ENCODE measurements around the gene GPR78. TPM values are rescaled to one million over a fixed set of nuclear protein-coding genes. Genes with fewer than 3 reads are reported as not detected.
"Not testable (repeated sequence)": the region's sequence is repeated elsewhere in the genome, so short reads cannot be mapped to it uniquely, and the experiment has no call there.

GPR78 gene
- total RNA-seq, 1 donor from 2014 or later, result not detected

DNA sequence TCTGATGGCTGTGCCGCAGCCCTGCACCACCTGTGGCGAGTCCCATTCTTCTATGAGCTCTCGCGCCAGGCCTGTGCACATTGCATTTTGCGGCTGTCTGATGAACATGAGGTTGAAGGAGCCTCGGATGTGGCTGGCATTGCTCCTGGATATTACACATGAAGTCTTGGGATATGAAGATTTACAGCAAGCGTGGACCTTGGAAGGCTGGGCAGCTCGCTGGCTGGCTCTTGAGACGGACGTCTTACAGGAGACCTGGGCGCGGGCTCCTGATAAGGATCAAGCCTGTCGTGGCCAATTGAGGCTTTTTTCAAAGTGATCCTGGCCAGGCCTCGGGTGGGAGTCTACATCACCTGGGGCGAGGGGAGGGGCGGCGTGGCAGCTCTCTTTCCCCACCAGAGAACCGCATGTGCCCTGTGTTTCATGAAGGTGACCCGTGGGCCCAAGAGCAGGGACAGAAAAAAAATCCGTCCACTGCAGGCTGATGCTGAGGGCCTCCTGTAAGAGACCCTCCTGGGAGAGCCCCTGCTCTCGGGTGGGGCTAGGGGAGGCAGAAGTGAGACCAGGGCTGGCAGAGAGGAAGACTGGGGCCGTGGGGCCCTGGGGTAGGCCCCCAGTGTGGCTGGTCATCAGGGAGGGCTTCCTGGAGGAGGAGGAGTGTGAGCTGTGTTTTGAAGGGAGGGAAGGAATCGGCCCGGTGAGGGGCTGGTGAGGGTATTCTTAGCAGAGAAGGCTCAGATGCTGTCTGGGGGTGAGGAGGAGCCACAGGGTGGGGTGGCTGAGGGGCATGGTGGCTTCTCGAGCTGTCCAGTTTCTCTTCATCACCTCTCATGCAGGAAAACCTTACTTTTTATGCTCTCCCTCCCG, 36.0 kb downstream of the GPR78 start:
- no peak for DNase-seq (ENCODE audit: low read depth)

DNA sequence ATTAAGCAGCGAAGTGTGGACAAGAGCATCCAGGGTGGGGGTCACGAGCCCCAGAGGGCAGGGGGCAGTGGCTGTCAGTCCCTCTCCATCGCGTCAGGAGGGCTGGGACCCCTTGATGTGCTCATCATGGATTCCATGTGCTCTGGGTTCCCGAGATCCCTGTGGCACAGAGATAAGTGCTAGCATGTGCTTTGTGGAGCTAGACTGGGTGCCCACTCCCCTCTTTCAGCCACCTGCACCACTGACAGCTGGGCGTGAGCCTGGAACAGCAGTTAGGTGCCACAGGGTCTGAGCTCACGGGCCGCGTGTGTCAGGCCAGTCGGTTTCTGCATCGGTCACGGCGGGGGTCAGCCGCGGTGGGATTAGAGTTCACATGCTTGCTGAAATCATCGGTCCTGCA, 36.6 kb downstream of the GPR78 start:
- DNase-seq (ENCODE audit: low read depth), result no peak

DNA sequence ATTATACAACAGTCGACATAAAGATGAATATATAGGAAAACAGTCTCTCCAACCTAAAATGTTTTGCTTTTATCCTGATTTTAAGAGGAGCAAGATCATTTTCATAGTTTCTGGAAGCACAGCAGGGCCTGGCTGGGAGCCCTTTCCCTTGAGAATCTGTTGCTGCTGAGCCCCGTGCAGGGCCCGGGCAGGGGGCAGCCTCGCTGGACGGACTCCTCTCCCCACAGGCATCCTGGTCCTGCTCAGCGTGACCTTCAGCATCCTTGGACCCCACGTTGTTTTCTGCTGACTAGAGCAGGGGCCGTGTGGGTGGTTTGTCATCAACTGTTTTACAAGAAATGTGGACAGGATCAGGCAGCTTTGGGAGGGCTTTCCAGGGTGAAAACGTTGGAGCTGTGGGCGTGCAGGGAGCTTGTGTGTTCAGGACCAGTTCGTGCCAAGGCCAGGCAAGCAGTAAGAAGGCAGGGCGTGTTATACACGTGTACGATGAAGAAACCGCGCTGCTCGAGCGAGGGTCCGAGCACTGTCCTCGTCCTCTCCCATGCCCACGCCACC, 37.4 kb downstream of the GPR78 start:
- DNase-seq (ENCODE audit: low read depth), result no peak

DNA sequence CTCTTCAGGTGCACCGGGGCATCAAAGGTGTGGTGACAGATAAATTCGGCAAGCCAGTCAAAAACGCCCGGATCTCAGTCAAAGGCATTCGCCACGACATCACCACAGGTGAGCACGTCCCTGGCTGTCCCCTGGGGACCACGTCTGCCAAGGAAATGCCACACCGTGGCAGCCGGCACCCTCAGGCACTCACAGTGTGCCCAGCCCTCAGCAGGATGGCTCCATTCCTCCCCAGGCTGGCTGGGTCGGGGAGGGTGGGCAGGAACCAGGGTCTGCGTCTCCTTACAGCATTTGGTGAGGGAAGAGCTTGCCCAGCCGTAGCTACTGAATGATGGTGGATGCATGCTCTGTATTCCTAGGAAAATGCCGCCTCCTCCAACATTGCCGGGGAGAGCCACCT, 38.2 kb downstream of the GPR78 start:
- DNase-seq (ENCODE audit: low read depth), result no peak

DNA sequence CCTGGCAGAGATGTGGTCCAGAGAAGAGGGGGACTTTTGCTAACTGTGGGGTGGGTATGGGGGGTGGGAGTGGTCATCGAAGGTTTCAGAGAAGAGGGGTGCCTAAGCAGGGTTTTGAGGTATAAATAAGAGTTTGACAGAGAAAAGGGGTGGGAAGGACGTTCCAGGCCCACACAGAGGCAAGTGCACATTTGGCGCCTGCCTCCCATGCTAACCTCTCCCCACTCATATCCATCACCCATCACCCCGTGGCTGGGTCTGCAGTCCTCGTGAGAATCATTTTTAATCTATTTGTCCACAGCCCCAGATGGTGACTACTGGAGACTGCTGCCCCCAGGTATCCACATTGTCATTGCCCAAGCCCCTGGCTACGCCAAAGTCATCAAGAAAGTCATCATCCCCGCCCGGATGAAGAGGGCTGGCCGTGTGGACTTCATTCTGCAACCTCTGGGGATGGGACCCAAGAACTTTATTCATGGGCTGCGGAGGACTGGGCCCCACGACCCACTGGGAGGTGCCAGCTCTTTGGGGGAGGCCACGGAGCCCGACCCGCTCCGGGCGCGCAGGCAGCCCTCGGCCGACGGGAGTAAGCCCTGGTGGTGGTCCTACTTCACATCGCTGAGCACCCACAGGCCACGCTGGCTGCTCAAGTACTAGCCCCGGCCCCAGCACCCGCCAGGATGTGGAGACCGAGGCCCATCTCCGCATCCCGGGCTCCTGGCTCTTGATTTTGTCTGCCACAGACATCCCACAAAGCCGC, 38.9 kb downstream of the GPR78 start:
- DNase-seq (ENCODE audit: low read depth), result no peak

DNA sequence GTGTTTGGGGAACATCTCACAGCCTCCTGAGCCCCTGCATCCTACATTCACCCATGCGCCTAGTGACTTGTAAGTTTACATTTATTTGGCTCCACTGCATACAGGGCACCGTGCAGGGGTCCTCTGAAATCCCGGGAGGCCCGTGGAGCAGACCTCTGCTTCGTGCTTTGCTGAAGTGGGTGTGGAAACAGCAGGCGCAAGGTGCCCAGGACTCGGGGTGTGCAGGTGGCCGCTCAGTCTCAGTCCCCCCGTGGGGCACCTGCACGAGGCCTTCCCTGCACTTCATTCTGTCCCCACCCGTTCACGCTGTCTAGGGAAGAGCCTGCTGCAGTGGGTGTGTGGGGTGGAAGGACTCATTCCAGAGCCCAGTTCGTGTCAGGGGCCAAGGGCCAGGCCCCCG, 40.9 kb downstream of the GPR78 start:
- not testable (repeated sequence) for DNase-seq (ENCODE audit: low read depth)

DNA sequence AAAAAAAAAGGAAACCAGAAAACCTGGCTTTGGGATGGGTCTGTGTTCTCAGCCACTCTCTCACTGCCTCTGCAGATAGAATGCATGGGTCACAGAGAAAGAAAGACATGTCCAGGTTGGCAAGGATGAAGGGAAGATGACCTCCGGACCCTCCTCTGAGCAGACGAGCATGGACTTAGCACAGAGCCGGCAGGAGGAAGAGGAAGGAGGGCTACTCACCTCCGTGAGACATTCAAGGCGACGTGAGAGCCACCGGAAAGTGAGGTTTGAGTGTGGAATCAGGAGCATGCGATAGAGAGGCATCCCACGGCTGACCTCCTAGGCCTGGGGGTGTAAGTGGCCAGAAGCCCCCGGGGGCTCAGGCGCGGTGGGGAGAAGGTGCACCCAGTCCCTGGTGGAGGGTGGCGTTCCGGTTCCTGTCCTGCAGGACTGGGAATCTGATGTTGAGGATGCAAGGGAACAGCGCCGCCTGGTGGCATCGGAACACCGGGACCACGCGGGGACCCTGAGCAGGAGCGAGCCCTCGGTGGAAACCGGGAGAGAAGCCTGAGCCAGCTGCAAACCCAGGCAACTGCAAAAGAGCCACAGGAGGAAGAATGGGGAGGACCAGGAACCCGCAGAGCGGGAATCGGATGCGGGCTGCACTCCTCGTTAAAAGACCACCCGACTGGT, 44.5 kb downstream of the GPR78 start:
- DNase-seq (ENCODE audit: low read depth), result not testable (repeated sequence)

DNA sequence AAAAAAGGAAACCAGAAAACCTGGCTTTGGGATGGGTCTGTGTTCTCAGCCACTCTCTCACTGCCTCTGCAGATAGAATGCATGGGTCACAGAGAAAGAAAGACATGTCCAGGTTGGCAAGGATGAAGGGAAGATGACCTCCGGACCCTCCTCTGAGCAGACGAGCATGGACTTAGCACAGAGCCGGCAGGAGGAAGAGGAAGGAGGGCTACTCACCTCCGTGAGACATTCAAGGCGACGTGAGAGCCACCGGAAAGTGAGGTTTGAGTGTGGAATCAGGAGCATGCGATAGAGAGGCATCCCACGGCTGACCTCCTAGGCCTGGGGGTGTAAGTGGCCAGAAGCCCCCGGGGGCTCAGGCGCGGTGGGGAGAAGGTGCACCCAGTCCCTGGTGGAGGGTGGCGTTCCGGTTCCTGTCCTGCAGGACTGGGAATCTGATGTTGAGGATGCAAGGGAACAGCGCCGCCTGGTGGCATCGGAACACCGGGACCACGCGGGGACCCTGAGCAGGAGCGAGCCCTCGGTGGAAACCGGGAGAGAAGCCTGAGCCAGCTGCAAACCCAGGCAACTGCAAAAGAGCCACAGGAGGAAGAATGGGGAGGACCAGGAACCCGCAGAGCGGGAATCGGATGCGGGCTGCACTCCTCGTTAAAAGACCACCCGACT, 50.2 kb downstream of the GPR78 start:
- not testable (repeated sequence) for DNase-seq (ENCODE audit: low read depth)

DNA sequence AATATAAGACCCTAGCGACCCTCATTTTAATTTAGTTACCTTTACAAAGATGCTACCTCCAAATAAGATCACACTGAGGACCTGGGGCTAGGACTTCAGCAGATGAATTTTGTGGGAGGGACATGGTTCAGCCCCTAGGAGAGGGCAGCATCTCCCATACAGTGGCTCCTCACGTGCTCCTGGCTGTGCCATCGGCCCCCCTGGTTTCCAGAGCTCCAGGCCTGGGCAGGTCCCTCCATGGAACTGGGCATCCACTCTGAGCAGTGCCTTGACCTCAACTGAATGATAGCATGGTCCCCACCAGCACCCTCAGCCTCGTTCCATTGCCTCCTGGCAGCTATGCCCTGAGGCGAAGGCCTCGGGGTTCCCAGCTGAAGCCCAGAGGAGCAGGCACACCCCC, 51.7 kb downstream of the GPR78 start:
- DNase-seq (ENCODE audit: low read depth), result not testable (repeated sequence)

DNA sequence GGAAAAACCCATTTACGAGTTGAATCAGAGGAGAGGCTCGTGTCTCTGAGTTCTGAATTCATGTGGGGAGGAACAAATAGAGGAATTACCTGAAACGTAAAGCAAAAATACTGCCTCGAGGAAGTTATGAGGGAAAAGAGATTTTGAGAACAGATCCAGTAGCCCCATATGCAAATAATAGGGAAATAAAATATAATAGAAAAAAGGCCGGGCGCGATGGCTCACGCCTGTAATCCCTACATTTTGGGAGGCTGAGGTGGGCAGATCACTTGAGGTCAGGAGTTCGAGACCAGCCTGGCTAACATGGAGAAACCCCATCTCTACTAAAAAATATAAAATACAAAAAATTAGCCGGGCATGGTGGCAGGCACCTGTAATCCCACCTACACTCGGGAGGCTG, 54.6 kb downstream of the GPR78 start:
- DNase-seq (ENCODE audit: low read depth), result not testable (repeated sequence)

DNA sequence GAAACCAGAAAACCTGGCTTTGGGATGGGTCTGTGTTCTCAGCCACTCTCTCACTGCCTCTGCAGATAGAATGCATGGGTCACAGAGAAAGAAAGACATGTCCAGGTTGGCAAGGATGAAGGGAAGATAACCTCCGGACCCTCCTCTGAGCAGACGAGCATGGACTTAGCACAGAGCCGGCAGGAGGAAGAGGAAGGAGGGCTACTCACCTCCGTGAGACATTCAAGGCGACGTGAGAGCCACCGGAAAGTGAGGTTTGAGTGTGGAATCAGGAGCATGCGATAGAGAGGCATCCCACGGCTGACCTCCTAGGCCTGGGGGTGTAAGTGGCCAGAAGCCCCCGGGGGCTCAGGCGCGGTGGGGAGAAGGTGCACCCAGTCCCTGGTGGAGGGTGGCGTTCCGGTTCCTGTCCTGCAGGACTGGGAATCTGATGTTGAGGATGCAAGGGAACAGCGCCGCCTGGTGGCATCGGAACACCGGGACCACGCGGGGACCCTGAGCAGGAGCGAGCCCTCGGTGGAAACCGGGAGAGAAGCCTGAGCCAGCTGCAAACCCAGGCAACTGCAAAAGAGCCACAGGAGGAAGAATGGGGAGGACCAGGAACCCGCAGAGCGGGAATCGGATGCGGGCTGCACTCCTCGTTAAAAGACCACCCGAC, 55.8 kb downstream of the GPR78 start:
- not testable (repeated sequence) for DNase-seq (ENCODE audit: low read depth)

Other genes starting within 250 kb of the GPR78 start
- 25.0 and 41.5 TPM in 2 replicates for gene ACOX3, start 139.7 kb upstream of the GPR78 start, total RNA-seq
- gene TRMT44, start 139.6 kb upstream of the GPR78 start, total RNA-seq, result 8.7 and 14.5 TPM in 2 replicates
- 0.20 TPM in 1 of 2 replicates, not detected in the other for gene CPZ, start 12.4 kb downstream of the GPR78 start, total RNA-seq